Fibroblast of villous mesenchyme (primary cell): Measurements from ENCODE around the gene RNF149. TPM values are rescaled to one million over a fixed set of nuclear protein-coding genes. Genes with fewer than 3 reads are reported as not detected.

Experiments
- DNase-seq: peaks from one replicate; pipeline ENCODE4 v3.0.0-alpha.2; 2010; ENCODE audit warnings: low read depth
- H3K4me3 ChIP-seq: 2 replicates; pipeline ENCODE4 v1.5.1; 2011; ENCODE audit warnings: low read depth, mild to moderate bottlenecking, low read length
- total RNA-seq: library from RNA; depleted of rRNA; stranded (reverse); fragments of >200 nt; gene quantifications from 2 replicates; pipeline ENCODE4 v1.2.3, GENCODE V29; 2012
- TF ChIP-seq, protein P1 (sequence below): IDR thresholded peaks from 2 replicates; pipeline ENCODE4 v1.5.1; 2012; ENCODE audit warnings: low read depth, mild to moderate bottlenecking, low read length; ENCODE audit not compliant: insufficient read depth

The RNF149 gene
- total RNA-seq, 1 donor, result 53.5 TPM

DNA sequence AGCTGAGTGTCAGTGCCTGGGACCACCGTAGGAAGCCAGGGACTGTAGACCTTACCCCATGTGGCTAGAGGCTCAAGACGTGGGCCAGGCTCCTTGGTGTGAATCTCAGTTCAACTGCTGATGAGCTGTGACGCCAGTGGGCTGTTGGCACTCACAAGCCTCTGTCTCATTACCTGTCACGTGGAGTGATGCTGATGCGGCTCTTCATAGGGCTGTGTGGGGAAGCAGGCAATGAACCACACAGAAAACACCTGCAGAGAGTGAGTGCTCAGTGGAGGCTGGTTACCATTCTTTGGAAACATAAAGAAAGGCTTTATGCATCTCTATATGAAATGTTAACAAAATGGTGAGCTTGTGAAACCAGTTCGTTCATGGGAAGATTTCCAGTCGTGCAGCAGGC, 42.7 kb upstream of the RNF149 start:
- no peak for DNase-seq
- TF ChIP-seq, protein P1, sequence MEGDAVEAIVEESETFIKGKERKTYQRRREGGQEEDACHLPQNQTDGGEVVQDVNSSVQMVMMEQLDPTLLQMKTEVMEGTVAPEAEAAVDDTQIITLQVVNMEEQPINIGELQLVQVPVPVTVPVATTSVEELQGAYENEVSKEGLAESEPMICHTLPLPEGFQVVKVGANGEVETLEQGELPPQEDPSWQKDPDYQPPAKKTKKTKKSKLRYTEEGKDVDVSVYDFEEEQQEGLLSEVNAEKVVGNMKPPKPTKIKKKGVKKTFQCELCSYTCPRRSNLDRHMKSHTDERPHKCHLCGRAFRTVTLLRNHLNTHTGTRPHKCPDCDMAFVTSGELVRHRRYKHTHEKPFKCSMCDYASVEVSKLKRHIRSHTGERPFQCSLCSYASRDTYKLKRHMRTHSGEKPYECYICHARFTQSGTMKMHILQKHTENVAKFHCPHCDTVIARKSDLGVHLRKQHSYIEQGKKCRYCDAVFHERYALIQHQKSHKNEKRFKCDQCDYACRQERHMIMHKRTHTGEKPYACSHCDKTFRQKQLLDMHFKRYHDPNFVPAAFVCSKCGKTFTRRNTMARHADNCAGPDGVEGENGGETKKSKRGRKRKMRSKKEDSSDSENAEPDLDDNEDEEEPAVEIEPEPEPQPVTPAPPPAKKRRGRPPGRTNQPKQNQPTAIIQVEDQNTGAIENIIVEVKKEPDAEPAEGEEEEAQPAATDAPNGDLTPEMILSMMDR, result no peak
- H3K4me3 ChIP-seq, result no peak overlapping the region

DNA sequence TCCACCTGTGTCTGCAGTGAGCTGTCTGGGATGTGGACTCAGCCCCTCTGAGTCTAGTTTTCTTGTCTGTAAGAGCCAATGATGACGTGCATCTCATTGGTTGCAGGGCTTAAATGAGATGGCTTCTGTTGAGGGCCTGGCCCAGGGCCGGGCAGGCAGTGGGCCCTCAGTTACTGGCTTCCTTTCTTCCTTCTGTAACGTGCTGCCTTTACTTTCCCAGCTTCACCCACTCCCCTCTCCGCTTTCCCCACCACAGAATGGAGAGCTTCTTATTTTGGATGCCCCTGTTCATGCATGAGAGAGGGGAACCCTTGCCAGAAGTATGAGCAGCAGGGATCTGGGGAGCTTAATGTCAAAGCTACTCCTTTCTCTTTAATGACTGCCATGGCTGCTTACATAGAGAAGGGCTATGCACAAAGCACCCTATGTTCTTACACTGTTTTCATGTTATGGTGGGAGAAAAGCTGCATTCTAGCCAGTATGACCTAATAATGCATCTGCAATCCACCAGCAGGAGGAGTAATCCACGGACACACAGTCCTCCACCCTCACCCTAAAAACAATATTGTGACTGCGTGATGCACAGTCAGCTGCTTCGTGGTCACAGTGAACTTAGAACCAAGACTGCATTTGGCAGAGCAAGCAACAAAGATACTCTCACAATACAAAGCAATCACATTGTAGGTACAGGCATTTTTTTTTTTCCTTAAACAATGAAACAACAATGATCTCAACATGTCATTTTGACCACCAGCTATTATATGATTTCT, 41.6 kb upstream of the RNF149 start:
- DNase-seq, result peak; percentile 55
- no peak overlapping the region for H3K4me3 ChIP-seq
- TF ChIP-seq, protein P1, result peak; percentile 56

DNA sequence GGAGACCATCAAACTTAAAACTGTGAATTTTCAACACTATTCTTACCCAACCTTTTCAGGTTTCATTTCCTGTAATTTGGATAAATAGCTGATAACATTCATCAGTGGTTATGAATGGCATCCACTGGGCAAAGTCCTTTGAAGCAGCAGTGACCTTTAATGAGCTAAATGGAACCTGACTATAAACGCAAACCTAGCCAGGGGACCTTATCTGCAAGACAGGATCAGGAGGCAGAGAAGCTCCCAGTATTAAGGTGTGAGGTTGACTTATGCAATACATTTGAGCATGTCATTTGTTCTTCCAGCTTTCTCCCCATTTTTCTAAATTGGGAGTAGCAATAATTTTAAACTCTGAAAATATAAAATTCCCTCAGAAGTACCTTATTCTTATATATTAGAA, 40.4 kb upstream of the RNF149 start:
- TF ChIP-seq, protein P1, result no peak
- H3K4me3 ChIP-seq, result no peak overlapping the region
- DNase-seq, result no peak

DNA sequence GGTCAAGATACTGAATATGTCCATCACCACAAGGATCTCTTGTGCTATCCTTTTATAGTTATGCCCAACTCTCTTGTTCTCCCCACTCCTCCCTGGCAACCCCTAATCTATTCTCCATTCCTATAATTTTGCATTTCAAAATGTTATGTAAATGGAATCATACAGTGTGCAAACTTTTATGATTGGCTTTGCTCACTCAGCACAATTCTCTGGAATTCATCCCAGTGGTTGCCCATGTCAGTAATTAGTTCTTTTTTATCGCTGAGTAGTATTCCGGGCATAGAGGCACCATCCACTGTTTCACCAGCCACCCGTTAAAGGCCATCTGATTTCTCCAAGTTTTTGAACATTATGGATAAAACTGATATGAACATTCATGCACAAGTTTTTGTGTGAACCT, 38.4 kb upstream of the RNF149 start:
- no peak overlapping the region for H3K4me3 ChIP-seq
- TF ChIP-seq, protein P1, result no peak

DNA sequence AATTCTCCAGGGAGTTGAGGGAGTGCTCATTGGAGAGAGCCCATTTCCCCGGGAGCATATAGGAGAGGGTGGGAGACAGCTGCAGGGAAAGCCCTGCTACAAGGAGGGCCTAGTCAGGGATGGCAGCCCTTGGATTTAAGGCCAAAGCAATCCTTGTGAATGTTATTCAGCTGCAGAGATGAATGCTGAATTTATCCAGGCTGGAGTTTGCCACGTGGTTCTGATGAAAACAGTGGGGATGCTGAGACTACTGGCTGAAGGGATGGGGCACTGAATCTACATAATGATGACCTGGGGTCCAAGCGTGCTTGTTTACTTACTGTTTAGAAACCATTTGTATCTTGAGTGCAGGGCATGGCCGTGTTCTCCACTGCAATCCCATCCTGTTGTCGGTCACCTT, 35.6 kb upstream of the RNF149 start:
- H3K4me3 ChIP-seq, result no peak overlapping the region
- TF ChIP-seq, protein P1, result no peak
- no peak for DNase-seq

More for the DNA sequence above, 38.4 kb upstream of the RNF149 start:
- no peak for DNase-seq

DNA sequence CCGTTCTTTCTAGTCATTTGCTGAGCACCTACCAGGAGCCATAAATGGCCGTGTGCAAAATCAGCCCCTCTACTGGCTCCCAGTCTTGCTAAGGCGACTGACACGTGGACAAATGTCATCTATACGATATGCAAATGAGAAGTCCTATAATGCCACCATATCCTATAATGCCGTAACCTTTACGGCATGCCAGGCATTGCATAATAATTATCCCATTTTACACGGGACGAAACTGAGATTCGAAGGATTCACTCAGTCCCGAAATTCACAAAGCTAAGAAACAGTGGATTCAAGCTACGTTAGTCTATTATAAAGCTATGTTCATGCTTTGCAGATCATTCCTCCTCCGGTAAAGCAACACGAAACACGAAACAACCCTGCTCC, 34.1 kb upstream of the RNF149 start:
- DNase-seq, result no peak
- TF ChIP-seq, protein P1, result no peak
- no peak overlapping the region for H3K4me3 ChIP-seq

DNA sequence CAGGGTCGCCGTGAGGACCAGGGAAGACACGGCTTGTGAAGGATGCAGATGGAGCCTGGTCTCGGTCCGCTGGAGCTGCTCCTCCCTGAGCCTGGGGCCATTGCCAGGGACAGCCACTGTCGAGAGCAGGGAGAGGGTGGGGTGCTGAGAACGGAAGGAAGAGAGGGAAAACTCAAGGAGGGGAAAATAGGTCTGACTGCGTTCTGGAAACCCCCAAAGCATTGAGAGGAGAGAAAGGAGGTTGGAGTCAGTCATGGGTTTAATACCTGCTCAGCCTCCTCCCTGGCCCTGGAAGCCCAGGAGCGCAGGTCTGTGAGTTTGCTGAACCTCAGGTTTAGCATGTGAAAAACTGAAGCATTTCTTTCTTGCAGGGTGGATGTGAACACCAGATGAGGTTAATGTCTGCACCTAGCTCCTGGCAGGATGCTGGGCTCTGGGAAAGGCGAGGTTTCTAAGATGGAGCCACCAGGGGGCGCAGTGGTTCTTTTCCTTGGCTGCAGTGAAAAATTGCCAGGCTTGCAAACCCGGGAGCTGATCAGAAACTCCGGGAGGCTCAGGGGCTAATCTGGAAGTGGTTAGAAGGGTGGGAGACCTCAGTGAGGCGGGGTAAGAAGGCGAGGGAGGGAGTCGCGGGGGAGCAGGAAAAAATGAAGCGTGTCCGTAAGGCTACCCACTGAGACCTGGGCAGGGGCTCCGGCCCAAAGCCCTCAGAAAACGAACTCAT, 33.6 kb upstream of the RNF149 start:
- TF ChIP-seq, protein P1, result peak; percentile 84
- DNase-seq, result peak; percentile 71
- no peak overlapping the region for H3K4me3 ChIP-seq
